ENCODE measurements around the gene UGT1A1. TPM values are rescaled to one million over a fixed set of nuclear protein-coding genes. Genes with fewer than 3 reads are reported as not detected.

Gene UGT1A1
- total and polyA plus RNA-seq, 10 of the 15 experiments (the other 5 are each of a cell fraction or from before 2014, with no cell fraction given) = not detected

DNA sequence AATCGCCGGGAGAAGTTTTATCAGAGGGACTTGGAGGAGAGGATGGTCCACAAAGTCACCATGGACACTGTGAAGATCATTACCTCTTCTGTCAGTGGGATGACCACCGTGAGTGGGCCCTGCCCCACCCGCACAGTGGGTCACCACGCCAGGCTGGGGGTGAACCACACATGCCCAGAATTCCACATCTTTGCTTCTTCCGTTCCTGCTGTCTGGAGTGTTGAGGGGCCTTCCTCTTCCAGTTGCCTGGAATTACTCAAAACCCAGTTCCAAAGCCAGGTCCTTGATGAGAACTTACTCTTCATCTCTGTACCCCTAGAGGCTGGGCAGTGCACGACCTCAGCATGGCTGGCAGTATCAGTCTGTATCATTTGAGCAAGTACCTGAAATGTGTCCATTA, 40.1 kb downstream of the UGT1A1 start:
- SMC1A ChIA-PET (ENCODE audit: uncharacterized antibody, unreplicated experiment) = no interaction called here
- 15% methylated on average over 7 of the region's 7 CpGs for WGBS (ENCODE audit: insufficient coverage, insufficient replicate concordance, low lambda C conversion rate, missing lambda C conversion rate)
- Histone ChIP-seq H3K4me2 (ENCODE audit: control insufficient read depth, insufficient read depth) (no peak overlapping the region), H3K9ac (ENCODE audit: control insufficient read depth, insufficient read depth, low read length) (no peak overlapping the region), H2AFZ (ENCODE audit: control insufficient read depth, low read depth, low read length) (no peak overlapping the region), H3K4me3 (no peak overlapping the region), H4K20me1 (ENCODE audit: control insufficient read depth, insufficient read depth) (no peaks in the 10 kb centered on the region), H3K79me2 (ENCODE audit: control insufficient read depth, insufficient read depth, low read length) (no peaks in the 10 kb centered on the region), H3K9me3 (replicated peaks; ENCODE audit: control insufficient read depth, insufficient read depth, low read length) (no peaks in the 10 kb centered on the region), H3K4me1 (ENCODE audit: control insufficient read depth, insufficient read depth, low read length) (no peaks in the 10 kb centered on the region), H3K27ac (ENCODE audit: control insufficient read depth, insufficient read depth) (no peak overlapping the region), H3K27me3 (replicated peaks in 1 of 2; ENCODE audit: control insufficient read depth in 2 of 2, insufficient read depth in 2 of 2, low read length in 1 of 2) (no peaks in the 10 kb centered on the region; a peak in 1 of 4 replicates), H3K36me3 (ENCODE audit: control insufficient read depth in 2 of 2, insufficient read depth in 2 of 2, low read length in 1 of 2) (no peaks in the 10 kb centered on the region)
- RAD21 ChIA-PET (ENCODE audit: unreplicated experiment) = no interaction called here
- in situ Hi-C loops (cut with MboI) = no loop called here
- POLR2A ChIA-PET = no interaction called here
- FAIRE-seq = no peak
- no peak for DNase-seq (ENCODE audit: low read depth, low spot score)
- BruUV-seq (replicated peaks) = no TSS peak
- ATAC-seq = no peak
- CTCF ChIA-PET = no interaction called here
- intact Hi-C loops (cut with micrococcal nuclease; ENCODE audit: unreplicated experiment) = no loop called here
- TF ChIP-seq, protein P1, sequence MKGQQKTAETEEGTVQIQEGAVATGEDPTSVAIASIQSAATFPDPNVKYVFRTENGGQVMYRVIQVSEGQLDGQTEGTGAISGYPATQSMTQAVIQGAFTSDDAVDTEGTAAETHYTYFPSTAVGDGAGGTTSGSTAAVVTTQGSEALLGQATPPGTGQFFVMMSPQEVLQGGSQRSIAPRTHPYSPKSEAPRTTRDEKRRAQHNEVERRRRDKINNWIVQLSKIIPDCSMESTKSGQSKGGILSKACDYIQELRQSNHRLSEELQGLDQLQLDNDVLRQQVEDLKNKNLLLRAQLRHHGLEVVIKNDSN (IDR thresholded peaks at IDR 0.05; ENCODE audit: borderline replicate concordance, extremely low read length, insufficient read depth, low read depth, low read length) = no peak
- no peak for TF ChIP-seq SIX5 (IDR thresholded peaks at IDR 0.05; ENCODE audit: low read depth, low read length, severe bottlenecking)
- TF ChIP-seq ASH2L (IDR thresholded peaks at IDR 0.05; ENCODE audit: borderline replicate concordance, low read depth) = no peak
- TF ChIP-seq, protein P2, sequence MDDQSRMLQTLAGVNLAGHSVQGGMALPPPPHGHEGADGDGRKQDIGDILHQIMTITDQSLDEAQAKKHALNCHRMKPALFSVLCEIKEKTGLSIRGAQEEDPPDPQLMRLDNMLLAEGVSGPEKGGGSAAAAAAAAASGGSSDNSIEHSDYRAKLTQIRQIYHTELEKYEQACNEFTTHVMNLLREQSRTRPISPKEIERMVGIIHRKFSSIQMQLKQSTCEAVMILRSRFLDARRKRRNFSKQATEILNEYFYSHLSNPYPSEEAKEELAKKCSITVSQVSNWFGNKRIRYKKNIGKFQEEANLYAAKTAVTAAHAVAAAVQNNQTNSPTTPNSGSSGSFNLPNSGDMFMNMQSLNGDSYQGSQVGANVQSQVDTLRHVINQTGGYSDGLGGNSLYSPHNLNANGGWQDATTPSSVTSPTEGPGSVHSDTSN (IDR thresholded peaks at IDR 0.05; ENCODE audit: insufficient replicate concordance, low read depth, low read length) = no peak
- no peak for TF ChIP-seq SUPT20H (IDR thresholded peaks at IDR 0.05; ENCODE audit: borderline replicate concordance, control insufficient read depth, low read depth, low read length)
- TF ChIP-seq FOXK2 (IDR thresholded peaks at IDR 0.05) = no peak
- TF ChIP-seq, protein P3, sequence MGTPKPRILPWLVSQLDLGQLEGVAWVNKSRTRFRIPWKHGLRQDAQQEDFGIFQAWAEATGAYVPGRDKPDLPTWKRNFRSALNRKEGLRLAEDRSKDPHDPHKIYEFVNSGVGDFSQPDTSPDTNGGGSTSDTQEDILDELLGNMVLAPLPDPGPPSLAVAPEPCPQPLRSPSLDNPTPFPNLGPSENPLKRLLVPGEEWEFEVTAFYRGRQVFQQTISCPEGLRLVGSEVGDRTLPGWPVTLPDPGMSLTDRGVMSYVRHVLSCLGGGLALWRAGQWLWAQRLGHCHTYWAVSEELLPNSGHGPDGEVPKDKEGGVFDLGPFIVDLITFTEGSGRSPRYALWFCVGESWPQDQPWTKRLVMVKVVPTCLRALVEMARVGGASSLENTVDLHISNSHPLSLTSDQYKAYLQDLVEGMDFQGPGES (IDR thresholded peaks at IDR 0.05) = no peak
- TF ChIP-seq NBN (IDR thresholded peaks at IDR 0.05) = no peak
- TF ChIP-seq SMAD5 (IDR thresholded peaks at IDR 0.05; ENCODE audit: low read depth) = no peak
- no peak for TF ChIP-seq BHLHE40 (IDR thresholded peaks at IDR 0.05; ENCODE audit: borderline replicate concordance in 1 of 2, low read depth in 2 of 2, low read length in 1 of 2)
- TF ChIP-seq, protein P4, sequence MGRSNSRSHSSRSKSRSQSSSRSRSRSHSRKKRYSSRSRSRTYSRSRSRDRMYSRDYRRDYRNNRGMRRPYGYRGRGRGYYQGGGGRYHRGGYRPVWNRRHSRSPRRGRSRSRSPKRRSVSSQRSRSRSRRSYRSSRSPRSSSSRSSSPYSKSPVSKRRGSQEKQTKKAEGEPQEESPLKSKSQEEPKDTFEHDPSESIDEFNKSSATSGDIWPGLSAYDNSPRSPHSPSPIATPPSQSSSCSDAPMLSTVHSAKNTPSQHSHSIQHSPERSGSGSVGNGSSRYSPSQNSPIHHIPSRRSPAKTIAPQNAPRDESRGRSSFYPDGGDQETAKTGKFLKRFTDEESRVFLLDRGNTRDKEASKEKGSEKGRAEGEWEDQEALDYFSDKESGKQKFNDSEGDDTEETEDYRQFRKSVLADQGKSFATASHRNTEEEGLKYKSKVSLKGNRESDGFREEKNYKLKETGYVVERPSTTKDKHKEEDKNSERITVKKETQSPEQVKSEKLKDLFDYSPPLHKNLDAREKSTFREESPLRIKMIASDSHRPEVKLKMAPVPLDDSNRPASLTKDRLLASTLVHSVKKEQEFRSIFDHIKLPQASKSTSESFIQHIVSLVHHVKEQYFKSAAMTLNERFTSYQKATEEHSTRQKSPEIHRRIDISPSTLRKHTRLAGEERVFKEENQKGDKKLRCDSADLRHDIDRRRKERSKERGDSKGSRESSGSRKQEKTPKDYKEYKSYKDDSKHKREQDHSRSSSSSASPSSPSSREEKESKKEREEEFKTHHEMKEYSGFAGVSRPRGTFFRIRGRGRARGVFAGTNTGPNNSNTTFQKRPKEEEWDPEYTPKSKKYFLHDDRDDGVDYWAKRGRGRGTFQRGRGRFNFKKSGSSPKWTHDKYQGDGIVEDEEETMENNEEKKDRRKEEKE (IDR thresholded peaks at IDR 0.05) = no peak
- TF ChIP-seq, protein P5, sequence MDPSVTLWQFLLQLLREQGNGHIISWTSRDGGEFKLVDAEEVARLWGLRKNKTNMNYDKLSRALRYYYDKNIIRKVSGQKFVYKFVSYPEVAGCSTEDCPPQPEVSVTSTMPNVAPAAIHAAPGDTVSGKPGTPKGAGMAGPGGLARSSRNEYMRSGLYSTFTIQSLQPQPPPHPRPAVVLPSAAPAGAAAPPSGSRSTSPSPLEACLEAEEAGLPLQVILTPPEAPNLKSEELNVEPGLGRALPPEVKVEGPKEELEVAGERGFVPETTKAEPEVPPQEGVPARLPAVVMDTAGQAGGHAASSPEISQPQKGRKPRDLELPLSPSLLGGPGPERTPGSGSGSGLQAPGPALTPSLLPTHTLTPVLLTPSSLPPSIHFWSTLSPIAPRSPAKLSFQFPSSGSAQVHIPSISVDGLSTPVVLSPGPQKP (IDR thresholded peaks at IDR 0.05; ENCODE audit: low read depth, low read length) = no peak
- no peak for TF ChIP-seq ZNF622 (IDR thresholded peaks at IDR 0.05)
- no peak for TF ChIP-seq SMARCA5 (IDR thresholded peaks at IDR 0.05)
- no peak for TF ChIP-seq CREM (IDR thresholded peaks at IDR 0.05; ENCODE audit: low read depth)

All from GM12878 (cell line).